ENCODE data around the gene GRIA4. TPM values are rescaled to one million over a fixed set of nuclear protein-coding genes. Genes with fewer than 3 reads are reported as not detected.
"Not testable (repeated sequence)": the region's sequence is repeated elsewhere in the genome, so short reads cannot be mapped to it uniquely, and the experiment has no call there.

The GRIA4 gene
- total and polyA plus RNA-seq, 2 donors = 3.1 TPM; not detected in 1

DNA sequence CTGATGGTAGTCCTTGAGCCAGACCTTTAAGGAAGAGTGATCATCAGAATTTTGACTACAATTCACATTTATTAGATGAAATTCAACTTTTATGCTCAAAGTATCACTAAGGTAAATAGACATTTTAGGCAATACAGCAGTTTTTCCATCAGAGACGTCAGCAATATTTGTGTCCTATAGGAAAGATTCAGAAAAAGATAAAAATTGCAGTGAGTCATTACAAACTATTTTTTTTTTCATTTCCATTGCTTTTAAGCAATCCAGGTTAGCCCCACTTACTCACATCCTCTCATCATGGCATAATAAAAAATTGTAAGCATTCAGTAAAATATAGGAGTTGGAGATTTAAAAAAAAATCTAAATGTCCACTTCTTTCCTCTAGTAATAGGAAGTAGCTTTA lies 365.3 kb downstream of the GRIA4 start:
- no peak for DNase-seq (ENCODE audit: extremely low spot score)
- H3K4me1 ChIP-seq (ENCODE audit: insufficient read depth) = no peaks in the 10 kb centered on the region
- no peak overlapping the region for H3K27ac ChIP-seq (ENCODE audit: low read depth)
- no peaks in the 10 kb centered on the region for H3K36me3 ChIP-seq (ENCODE audit: insufficient read depth)
- H3K4me3 ChIP-seq (ENCODE audit: low read depth, low read length) = no peak overlapping the region
- 80% methylated on average over 1 of the region's 1 CpG for WGBS

DNA sequence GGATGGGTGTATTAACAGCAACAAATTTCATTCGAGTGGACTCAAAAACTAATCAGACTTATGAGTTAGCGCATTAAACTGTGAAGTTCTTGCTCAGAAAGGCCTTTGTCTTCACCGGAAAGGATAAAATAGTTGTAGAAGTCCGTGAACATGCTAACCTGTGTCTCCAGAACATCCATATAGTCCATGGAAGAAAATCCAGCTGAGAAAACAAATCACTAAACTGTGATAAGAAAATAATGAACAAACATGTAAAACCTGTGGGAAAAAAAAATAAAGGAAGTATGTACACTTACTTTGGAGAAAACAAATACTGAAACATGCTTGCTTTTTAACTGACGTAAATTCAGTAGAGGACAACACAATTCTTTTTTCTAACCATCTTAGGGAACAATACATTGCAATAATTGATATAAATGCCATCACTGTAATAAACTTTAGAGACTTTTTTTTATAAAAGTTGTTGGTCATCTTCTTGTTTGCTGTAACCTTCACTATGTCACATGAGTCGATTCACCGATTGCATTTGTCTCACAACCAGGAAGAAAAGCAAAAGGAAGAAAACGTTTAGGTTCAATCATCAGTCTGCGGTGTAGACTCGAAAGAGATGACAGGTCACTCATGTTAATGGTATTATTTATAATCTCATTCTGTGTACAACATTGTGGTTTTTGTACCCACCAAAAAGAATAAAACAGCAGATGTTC lies 370.3 kb downstream of the GRIA4 start:
- DNase-seq (ENCODE audit: extremely low spot score) = no peak
- H3K4me3 ChIP-seq (ENCODE audit: low read depth, low read length) = no peak overlapping the region
- H3K36me3 ChIP-seq (ENCODE audit: insufficient read depth) = no peaks in the 10 kb centered on the region
- no peaks in the 10 kb centered on the region for H3K4me1 ChIP-seq (ENCODE audit: insufficient read depth)
- WGBS = 95% methylated on average over 10 of the region's 10 CpGs
- no peak overlapping the region for H3K27ac ChIP-seq (ENCODE audit: low read depth)

DNA sequence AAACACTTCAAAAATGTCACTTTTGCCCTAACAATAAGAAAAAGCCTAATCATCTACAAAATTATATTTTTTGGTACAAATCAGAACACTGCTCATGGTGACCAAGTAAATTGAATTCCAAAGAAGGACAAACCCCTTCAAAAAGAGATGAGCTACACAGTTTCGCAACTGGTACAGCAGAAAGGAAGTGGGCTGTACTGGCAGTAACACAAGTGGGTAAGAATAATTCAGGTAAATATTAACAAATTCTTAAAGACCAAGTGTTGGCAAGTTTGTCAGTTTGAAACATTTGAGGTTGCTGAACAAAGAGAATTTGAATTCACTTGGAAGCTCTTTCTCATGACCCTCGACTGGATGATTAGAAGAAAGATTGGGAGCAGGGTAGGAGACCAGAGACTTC lies 376.7 kb downstream of the GRIA4 start:
- no peak for DNase-seq (ENCODE audit: extremely low spot score)
- no peaks in the 10 kb centered on the region for H3K36me3 ChIP-seq (ENCODE audit: insufficient read depth)
- no peak overlapping the region for H3K27ac ChIP-seq (ENCODE audit: low read depth)
- no peak overlapping the region for H3K4me3 ChIP-seq (ENCODE audit: low read depth, low read length)
- no peaks in the 10 kb centered on the region for H3K4me1 ChIP-seq (ENCODE audit: insufficient read depth)
- WGBS = 93% methylated on average over 2 of the region's 2 CpGs

DNA sequence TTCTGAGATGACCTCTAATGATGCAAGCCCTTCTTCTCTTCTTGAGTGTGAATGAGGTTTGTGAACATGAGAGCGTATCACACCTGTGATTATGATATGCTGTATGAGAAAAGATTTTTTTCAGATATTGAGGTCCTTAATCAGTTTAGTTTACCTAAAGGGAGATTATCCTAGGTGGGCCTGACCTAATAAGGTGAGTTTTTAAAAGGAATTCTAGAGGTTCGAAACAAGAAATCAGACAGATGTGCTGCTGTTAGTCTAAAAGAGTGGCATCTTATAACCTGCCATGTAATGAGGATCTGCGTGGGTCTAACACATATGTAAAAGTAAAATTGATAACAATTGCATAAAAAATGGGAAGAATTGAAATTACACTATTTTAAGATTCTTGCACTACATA lies 378.3 kb downstream of the GRIA4 start:
- WGBS = 97% methylated on average over 3 of the region's 3 CpGs
- Histone ChIP-seq H3K36me3 (ENCODE audit: insufficient read depth) (no peaks in the 10 kb centered on the region), H3K27ac (ENCODE audit: low read depth) (no peak overlapping the region), H3K4me3 (ENCODE audit: low read depth, low read length) (no peak overlapping the region), H3K4me1 (ENCODE audit: insufficient read depth) (no peaks in the 10 kb centered on the region)
- no peak for DNase-seq (ENCODE audit: extremely low spot score)

DNA sequence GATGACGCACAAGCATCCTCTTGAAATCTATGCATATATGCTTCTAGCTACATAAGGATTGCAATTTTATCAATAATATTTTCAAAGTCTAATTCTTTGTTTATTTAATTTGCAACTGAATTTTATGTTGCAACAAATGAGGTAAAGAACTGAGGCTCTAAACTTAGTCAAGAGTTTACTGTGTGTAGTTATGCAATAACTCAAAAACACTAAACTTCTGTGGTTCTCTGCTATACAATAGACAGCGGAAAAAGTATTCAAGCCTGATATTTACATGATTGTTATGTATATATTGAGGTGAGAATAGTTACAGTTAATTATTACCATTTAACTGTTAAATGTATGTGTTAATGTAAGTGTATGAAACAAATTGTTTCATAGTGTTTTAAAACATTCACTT lies 379.3 kb downstream of the GRIA4 start:
- DNase-seq (ENCODE audit: extremely low spot score) = no peak
- WGBS = 91% methylated on average over 2 of the region's 2 CpGs
- no peaks in the 10 kb centered on the region for H3K36me3 ChIP-seq (ENCODE audit: insufficient read depth)
- no peaks in the 10 kb centered on the region for H3K4me1 ChIP-seq (ENCODE audit: insufficient read depth)
- H3K27ac ChIP-seq (ENCODE audit: low read depth) = no peak overlapping the region
- H3K4me3 ChIP-seq (ENCODE audit: low read depth, low read length) = no peak overlapping the region

DNA sequence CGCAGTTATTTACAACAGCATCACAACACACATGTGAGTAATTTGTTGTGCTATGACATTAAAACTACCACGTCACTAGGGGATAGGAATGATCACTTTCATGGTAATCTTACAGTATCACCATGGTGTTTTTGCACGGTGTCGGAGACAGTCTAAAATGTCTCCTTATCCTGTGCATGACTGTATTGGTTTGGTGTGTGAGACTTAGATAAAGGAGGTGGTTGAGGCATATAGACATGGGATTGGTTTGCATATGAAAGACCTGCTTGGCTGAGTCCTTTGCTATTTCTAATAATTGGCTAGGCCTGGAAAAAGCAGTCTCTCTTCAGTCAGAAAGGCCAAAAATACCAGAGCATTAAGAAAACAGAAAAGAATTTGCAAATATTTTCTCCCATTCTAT lies 382.0 kb downstream of the GRIA4 start:
- WGBS = 93% methylated on average over 4 of the region's 4 CpGs

DNA sequence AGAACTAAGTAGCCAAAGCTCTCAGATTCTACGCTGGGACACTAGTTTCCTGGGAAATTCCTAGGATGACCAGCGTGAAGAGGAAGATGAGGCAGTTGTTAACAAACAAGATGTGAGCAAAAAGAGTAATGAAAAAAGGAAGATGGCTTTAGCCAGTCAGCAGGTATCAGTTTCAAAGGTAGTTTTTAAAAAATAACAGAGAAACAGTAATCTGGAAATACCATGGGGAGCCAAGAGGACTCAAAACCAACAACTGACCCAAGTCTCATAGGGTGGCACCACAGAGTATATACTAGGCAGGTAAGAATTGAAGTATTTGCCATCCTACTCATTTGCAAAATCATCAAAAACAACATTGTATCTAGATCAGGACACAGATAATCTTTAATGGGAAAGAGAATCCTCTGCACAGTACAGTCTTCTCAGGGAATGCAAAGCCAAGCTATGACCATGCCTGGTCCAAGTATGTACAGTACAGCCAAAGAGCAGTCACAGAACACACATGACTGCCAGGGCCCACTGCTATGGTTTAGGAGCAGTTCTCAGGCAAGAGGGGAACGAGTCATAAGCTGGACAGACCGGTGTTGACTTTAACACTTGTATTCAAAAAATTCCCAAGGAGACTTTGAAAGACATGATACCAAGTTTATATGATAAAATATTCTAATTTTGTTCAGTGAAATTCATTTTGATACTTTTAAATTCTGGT lies 391.6 kb downstream of the GRIA4 start:
- H3K36me3 ChIP-seq (ENCODE audit: insufficient read depth) = peaks cover 2% of the 10 kb centered on the region
- DNase-seq (ENCODE audit: extremely low spot score) = no peak
- no peak overlapping the region for H3K4me3 ChIP-seq (ENCODE audit: low read depth, low read length)
- no peak overlapping the region for H3K27ac ChIP-seq (ENCODE audit: low read depth)
- WGBS = 95% methylated on average over 4 of the region's 4 CpGs
- H3K4me1 ChIP-seq (ENCODE audit: insufficient read depth) = no peaks in the 10 kb centered on the region

More for the DNA sequence above, 382.0 kb downstream of the GRIA4 start:
- peaks cover 6% of the 10 kb centered on the region for H3K36me3 ChIP-seq (ENCODE audit: insufficient read depth)
- H3K4me1 ChIP-seq (ENCODE audit: insufficient read depth) = no peaks in the 10 kb centered on the region
- no peak overlapping the region for H3K27ac ChIP-seq (ENCODE audit: low read depth)
- no peak overlapping the region for H3K4me3 ChIP-seq (ENCODE audit: low read depth, low read length)
- no peak for DNase-seq (ENCODE audit: extremely low spot score)

DNA sequence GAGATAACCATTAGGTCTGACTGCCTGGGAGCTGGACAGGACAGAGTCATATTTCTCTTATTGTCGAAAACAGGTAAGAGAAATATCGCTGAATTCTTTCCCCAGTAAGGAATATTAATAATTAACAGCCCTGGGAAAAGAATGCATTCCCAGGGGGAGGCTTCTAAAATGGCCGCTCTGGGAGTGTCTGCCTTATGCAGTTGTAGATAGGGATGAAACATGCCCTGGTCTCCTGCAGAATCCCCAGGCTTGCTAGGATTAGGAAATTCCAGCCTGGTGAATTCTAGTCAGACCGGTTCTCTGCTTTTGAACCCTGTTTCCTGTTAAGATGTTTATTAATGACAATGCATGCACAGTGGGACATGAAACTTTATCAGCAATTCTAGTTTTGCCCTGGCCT lies 393.2 kb downstream of the GRIA4 start:
- H3K4me1 ChIP-seq (ENCODE audit: insufficient read depth); H3K27ac ChIP-seq (ENCODE audit: low read depth); H3K4me3 ChIP-seq (ENCODE audit: low read depth, low read length); H3K36me3 ChIP-seq (ENCODE audit: insufficient read depth); DNase-seq (ENCODE audit: extremely low spot score): not testable (repeated sequence)
- WGBS = 94% methylated on average over 4 of the region's 4 CpGs

DNA sequence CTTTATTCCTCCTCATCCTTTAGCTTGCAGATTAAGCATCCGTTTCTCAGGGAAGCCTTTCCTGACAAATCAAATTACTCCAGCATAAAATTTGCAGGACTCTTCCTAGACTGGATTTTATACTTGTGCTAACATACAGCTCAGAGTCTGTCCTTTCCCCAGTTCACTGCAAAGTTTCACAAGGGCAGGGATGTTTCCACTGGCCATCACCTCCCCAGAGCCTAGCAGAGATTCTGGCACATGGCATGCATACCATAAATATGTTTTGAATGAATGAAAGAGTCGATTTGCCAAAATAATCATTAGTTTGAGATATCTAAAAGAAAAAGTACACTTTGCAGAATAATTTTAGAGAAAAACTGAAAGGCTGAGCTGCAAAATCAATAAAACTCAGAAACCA lies 401.6 kb downstream of the GRIA4 start:
- 81% methylated on average over 2 of the region's 2 CpGs for WGBS

DNA sequence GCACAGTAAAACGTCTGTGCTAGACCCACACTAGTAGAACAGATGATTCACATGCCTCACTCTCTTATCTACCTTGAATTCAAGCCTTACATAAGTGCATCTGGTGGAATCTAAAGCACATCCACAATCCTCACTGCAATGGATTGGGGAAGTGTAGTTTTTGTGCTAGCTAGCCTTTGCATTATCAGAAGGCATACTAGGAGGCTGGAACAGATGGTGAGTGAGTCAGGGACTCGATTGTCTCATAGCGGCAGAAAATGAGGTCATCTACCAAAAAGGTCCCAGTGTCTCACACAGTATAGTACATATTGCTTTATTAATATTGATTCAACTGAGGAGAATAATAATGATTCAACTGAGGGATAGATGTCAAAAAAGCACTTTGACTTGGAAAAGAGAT lies 402.9 kb downstream of the GRIA4 start:
- H3K4me1 ChIP-seq (ENCODE audit: insufficient read depth) = peaks cover 2% of the 10 kb centered on the region
- no peak overlapping the region for H3K4me3 ChIP-seq (ENCODE audit: low read depth, low read length)
- no peak for DNase-seq (ENCODE audit: extremely low spot score)
- no peak overlapping the region for H3K27ac ChIP-seq (ENCODE audit: low read depth)
- WGBS = 53% methylated on average over 3 of the region's 3 CpGs
- peaks cover 2% of the 10 kb centered on the region for H3K36me3 ChIP-seq (ENCODE audit: insufficient read depth)

More for the DNA sequence above, 401.6 kb downstream of the GRIA4 start:
- H3K27ac ChIP-seq (ENCODE audit: low read depth) = no peak overlapping the region
- H3K4me1 ChIP-seq (ENCODE audit: insufficient read depth) = peaks cover 2% of the 10 kb centered on the region
- H3K36me3 ChIP-seq (ENCODE audit: insufficient read depth) = peaks cover 2% of the 10 kb centered on the region
- no peak for DNase-seq (ENCODE audit: extremely low spot score)
- H3K4me3 ChIP-seq (ENCODE audit: low read depth, low read length) = no peak overlapping the region

DNA sequence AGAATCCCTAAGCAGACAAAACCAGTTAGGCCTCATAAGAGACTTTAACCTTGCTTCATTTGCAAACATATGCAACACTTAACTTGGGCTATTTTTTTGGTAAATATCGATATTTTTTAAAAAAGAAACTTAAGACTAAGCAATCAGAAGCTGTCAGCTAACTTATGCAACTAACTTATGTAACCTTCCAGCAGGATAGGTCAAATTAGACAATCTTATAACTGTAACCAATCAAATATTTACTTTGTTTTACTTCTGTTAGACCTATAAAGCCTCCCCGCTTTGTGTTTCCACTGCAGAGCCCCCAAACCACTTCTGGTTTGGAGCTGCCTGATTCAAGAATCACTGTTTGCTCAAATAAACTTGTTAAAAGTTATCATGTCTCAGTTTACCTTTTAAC lies 404.2 kb downstream of the GRIA4 start:
- Histone ChIP-seq H3K36me3 (ENCODE audit: insufficient read depth) (peaks cover under 1% of the 10 kb centered on the region), H3K4me1 (ENCODE audit: insufficient read depth) (peaks cover 2% of the 10 kb centered on the region), H3K27ac (ENCODE audit: low read depth) (no peak overlapping the region), H3K4me3 (ENCODE audit: low read depth, low read length) (no peak overlapping the region)
- no peak for DNase-seq (ENCODE audit: extremely low spot score)
- WGBS = 90% methylated on average over 2 of the region's 2 CpGs

DNA sequence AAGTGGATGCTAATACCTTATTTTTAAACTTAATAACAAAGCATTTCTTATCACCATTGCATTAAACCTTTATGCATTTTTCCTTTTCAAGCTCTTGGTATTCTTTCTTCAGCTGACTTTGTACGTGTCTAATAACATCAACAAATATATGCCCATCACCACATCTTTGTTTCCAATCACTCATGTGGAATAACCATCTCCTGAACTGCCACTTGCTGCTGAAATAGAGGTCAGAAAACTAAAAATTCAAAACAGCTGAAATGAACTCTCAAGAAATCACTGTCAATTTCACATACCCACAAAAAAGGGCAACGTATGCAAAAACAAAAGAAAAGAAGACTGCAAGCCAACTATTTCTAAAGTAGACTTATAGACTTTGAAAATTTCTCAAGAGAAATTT lies 404.7 kb downstream of the GRIA4 start:
- 68% methylated on average over 2 of the region's 2 CpGs for WGBS
- H3K36me3 ChIP-seq (ENCODE audit: insufficient read depth) = no peaks in the 10 kb centered on the region
- no peak for DNase-seq (ENCODE audit: extremely low spot score)
- H3K4me1 ChIP-seq (ENCODE audit: insufficient read depth) = peaks cover 2% of the 10 kb centered on the region
- no peak overlapping the region for H3K27ac ChIP-seq (ENCODE audit: low read depth)
- H3K4me3 ChIP-seq (ENCODE audit: low read depth, low read length) = no peak overlapping the region

DNA sequence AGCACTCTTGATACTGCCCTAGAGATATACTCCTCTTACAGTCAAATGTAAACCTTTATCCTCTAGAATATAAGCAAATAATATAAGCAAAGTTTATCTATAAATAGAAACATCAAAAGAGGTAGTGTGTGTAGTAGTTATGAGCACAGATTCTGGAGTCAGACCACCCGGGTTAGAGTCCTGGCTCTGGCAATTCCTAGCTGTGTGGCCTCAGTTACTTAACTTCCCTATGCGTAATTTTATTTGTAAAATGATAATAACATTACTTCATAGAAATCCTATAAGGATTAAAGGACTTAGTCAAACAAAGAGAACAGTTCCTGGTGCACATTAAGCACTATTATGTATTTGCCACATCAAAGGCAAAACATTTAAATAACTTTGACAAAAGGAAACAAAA lies 405.2 kb downstream of the GRIA4 start:
- no peak overlapping the region for H3K4me3 ChIP-seq (ENCODE audit: low read depth, low read length)
- no peak for DNase-seq (ENCODE audit: extremely low spot score)
- 54% methylated on average over 2 of the region's 2 CpGs for WGBS

DNA sequence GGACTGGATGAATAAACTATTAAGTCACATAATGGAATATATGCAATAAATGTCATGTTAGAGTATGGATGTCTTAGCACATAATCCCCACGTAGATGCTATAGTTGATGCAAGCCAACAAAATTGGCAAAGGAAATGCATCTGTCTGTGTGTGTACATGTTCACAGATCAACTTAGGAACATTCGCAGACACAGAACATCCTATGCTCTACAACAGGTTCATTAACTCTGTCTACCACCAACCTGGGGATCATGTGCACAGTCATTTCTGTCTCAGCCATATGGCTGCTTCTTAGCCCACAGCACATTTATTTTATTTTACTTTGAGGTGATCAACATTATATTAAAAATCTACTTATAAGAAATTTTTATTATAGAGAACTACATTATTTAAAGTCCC lies 407.2 kb downstream of the GRIA4 start:
- Histone ChIP-seq H3K4me1 (ENCODE audit: insufficient read depth) (peaks cover 2% of the 10 kb centered on the region), H3K4me3 (ENCODE audit: low read depth, low read length) (no peak overlapping the region), H3K36me3 (ENCODE audit: insufficient read depth) (no peaks in the 10 kb centered on the region), H3K27ac (ENCODE audit: low read depth) (no peak overlapping the region)
- WGBS = 51% methylated on average over 2 of the region's 2 CpGs
- no peak for DNase-seq (ENCODE audit: extremely low spot score)

More for the DNA sequence above, 405.2 kb downstream of the GRIA4 start:
- Histone ChIP-seq H3K36me3 (ENCODE audit: insufficient read depth) (no peaks in the 10 kb centered on the region), H3K27ac (ENCODE audit: low read depth) (no peak overlapping the region), H3K4me1 (ENCODE audit: insufficient read depth) (peaks cover 2% of the 10 kb centered on the region)
